Left cardiac atrium (tissue), 4 donors: ENCODE measurements around the gene CLEC2L. TPM values are rescaled to one million over a fixed set of nuclear protein-coding genes. Genes with fewer than 3 reads are reported as not detected.

Experiments used
- ATAC-seq, 2 donors: fragments of 200-7000 bp; cut with Tn5 transposase; one replicate each; pipeline ENCODE4 v1.9.1; 2020; ENCODE audit warnings: mild to moderate bottlenecking in 2 of 2, moderate library complexity in 2 of 2
- DNase-seq: peaks from one replicate; pipeline ENCODE4 v3.0.0-alpha.2; 2020
- intact Hi-C, 2 donors: fragments of 100-400 bp; cut with DNase I; formaldehyde crosslinking; loops; one replicate each; pipeline versions ENCODE4 v1.14.1 to v1.15.1; 2022 to 2023
- total RNA-seq, 2 donors: library from RNA; stranded (reverse); fragmentation: NEBNext Ultra II Directional; extraction: Animal tissue kit (Norgen Biotek cat#: 25700); gene quantifications; one replicate each; pipeline ENCODE4 v1.2.1, GENCODE V29; 2021
- donor health status: DM: no; HTN: yes; CAD: no.
- donor health status: DM: no; HTN: yes; CAD: no; lungs with severe emphysema.
- donor health status: DM: yes; HTN: yes; CAD: no.
- donor health status: Dilated cardiomyopathy.

The CLEC2L gene
- total RNA-seq, 2 donors from 2014 or later: 0.34 TPM; not detected in 1

DNA sequence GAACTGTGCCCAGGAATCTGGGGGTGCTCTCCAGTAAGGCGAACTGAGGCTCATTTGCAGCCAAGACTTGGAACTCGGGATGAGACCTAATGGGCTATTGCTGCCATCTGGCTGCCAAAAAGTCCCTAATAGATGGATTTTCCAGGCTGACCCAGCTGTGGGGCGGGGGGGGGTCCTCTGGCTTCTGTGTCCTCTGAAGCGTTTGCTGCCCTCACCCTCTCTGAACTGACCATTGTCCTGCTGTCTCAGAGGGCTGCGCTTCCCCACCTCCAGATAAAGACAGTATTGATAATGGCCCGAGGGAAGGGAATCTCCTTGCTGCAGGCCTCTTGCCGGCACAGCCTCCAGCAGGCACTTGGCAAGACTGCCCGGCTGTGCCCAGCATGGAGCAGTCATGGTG lies 46.6 kb downstream of the CLEC2L start:
- no peak for DNase-seq

DNA sequence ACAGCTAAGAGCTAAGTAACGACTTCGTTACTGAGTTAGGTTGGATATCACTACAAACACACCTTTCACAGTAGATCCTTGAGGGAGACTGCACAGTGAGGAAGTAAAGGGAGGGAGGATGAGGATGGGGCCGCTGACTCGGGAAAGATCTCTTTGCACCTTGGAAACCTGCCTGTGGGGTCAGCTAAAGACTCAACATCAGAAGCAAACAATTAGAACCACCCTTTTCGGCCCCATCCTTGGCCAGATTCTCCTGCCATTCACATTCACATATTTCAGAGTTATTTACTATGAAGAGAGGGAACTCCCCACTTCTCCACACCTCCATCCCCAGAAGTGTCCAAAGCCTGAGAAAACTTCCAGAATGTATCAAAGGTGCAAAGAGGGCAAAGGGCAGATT lies 47.1 kb downstream of the CLEC2L start:
- no peak for DNase-seq
- intact Hi-C loops: no loop called here
- ATAC-seq: no peak

More for the DNA sequence above, 46.6 kb downstream of the CLEC2L start:
- no peak for ATAC-seq
- intact Hi-C loops: no loop called here

DNA sequence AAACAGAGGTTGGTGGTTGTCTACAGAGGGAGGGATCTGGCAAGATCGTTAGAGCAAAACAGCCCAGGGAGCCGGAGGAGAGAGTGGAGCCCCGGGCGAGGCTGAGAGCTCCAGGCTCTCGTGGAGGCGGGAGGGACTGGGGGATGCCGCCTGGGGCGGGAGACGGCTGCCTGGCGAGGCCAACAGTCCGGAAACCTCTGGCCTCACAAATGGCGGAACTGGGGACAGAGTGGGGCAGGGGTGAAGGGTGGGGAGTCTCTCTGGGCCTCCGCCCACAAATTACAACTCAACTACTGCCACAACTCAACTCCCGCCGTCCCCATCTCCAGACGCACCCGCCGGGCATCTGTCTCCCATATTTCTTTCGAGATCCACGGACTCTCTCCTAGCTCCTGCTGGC lies 47.7 kb downstream of the CLEC2L start:
- DNase-seq (no peak), ATAC-seq (no peak)
- intact Hi-C loops: no loop called here

DNA sequence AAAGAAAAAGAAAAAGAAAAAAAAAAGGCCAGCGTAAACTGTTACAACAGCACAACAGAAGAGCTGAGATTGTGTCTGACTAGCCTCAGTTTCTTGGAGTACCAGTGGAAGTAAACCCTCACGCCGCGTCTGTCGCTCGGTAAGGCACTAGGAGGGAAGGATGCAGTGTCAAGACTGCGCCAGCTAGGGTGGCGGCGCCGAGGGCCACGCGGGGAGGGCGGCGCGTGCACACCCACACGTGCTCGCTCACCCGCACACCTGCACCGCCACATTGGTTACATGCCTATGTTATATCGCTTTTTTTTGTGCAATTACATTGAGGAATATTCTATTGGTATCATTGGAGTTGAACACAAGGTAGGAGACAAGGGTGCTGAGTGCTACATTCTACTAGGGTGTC lies 48.2 kb downstream of the CLEC2L start:
- intact Hi-C loops: no loop called here
- DNase-seq (no peak), ATAC-seq (no peak)

DNA sequence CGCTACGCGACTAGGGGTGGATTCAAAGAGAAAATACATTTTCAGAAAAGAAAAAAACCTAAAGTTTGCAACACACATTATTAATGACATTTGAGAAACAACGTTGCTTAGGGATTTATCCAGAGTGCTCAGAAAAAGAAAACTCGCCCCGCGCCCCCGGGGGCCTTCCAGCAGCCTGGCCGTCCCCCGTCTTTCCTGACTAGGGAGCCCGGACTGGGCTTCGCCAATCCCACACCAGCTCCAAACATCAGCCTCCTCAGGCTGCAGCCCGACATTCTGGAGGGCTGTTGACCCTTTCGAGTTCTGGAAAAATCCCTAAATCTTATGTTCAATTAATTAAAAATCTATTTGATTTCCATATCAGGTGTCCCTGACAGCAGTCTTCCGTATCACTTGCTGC lies 48.6 kb downstream of the CLEC2L start:
- intact Hi-C loops: no loop called here
- no peak for DNase-seq
- ATAC-seq: no peak

DNA sequence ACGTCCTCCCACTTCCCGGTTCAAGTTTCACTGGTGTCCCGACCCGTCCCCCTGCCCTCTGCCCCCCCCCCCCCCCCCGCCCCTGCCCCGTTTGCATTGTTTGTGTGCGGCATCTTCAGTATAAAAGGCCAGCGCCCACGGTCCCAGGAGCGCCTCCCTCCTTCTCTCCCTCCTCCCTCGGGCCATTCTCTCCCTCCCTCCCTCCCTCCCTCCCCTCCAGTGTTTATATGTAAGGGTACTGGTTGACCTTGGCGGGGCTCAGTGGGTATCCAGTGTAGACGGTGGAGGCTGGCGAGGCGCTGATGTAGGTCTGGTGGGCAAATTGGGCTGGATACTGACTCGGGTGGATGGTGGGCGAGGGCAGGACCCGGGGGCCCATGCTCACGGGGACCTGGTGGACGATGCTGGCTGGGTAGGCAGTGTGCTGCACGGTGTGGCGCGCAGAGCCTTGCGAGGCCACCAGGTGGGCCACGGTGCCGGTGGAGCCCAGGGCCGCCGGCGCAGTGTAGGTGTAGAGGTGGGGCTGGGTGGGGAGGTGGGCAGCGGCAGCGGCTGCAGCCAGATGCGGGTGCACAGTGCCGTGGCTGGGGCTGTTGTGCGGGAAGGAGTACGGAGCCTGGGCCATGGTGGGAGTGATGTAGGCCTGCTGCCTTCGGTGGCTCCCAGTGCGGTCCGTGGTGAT lies 49.4 kb downstream of the CLEC2L start:
- DNase-seq: no peak
- intact Hi-C loops: no loop called here
- no peak for ATAC-seq

DNA sequence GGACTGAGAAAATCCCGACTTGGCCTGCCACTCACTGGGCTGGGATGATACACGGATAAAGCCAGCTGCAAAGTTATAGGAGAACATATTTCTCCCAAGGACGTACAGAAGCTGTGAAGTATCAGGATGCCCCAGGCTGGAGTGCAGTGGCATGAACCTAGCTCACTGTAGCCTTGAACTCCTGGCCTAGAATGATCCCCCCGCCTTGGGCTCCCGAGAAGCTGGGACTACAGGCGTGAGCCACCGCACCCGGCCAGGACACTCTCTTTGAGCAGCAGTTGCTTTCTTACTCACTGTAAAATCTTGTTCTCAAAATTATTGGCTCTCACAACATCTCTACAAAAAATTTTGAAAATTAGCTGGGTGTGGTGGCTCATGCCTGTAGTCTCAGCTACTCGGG lies 50.4 kb downstream of the CLEC2L start:
- DNase-seq: no peak
- no peak for ATAC-seq
- intact Hi-C loops: no loop called here

DNA sequence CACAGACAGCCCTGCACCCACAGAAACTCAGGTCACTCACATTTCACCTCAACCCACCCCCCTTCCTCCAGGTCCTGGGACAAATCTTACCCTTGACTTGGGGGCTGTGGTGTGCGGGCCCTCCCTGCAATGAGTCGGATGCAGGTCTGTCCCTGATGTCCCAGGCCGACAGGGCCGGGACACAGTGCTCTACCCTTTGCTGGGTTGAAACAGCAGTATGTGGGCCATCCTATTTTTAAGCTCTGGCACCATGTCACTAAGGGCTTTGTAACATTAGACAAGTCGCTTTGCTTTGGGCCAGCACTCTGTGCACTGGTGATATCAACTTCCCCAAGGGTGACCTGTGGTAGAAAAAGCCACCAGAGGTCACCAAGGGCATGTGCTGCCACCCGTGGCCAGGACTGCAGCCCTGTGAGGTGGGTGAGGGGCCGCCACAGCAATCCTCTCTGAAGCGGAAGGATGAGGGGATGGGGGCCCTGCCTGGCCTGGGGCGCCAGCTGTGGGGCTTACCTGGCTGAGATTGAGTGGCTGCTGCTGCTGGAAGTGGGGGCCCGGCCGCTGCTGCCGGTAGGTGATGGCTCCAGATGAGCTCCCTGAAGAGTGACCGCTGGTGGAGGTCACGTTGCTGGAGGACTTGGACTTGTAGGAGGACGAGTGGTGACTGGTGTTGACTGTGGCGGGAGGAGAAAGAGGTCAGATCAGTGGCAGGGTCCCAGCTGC lies 51.3 kb downstream of the CLEC2L start:
- intact Hi-C loops: no loop called here
- DNase-seq (no peak), ATAC-seq (peak; percentile 45 to 76)

DNA sequence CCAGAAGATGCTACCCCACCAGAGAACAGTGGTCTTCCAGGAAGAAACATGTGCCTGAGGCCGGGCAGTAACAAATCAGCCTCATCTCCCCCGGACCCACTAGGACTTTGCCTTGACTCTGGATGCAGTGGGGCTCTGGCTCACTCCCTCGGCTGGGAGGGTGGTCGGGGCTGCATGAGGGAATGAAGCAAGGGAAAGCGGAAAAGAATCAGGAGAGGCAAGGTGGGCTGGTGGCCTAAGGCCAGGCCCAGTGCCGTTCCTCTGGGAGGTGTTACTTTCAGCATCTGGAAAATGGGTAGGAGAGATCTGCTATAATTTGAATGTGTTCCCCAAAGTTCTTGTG lies 51.8 kb downstream of the CLEC2L start:
- intact Hi-C loops: no loop called here
- ATAC-seq: no peak
- DNase-seq: no peak

DNA sequence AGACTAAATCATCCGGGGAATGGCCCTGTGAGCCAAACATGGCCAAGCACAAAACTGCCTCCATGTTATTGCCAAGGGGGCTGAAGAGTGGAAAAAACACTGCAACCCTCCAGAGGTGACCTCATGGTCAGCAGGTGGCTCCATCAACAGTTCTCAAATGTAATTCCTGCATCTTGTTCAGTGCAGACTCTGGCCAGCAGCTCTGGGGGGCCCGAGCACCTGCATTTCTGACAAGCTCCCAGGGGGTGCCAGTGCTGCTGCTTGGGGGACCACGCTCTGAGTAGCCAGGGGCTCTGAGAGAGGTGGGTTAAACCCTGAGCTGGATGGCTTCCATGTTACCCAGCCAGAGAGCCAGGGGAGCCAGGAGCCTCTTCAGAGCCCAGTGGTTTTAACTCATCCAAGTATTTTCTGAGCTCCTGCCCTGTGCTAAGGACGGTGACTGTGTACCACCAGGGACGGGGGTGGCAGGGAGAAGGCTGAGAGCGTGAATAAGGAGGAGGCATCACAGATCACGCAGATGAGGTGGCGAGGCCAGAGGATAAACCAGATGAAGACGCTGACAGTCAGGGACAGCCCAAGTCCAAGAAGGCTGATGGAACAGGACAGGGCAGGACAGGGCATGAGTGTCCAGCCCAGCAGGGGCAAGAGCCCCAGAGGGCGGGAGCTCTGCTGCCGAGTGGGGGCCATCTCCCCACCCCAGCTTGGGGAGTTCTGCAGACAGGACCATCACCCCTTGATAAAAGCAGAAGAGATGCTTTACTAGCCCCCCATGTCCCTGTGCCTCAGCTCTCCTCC lies 52.9 kb downstream of the CLEC2L start:
- intact Hi-C loops: no loop called here
- ATAC-seq: no peak
- DNase-seq: no peak

DNA sequence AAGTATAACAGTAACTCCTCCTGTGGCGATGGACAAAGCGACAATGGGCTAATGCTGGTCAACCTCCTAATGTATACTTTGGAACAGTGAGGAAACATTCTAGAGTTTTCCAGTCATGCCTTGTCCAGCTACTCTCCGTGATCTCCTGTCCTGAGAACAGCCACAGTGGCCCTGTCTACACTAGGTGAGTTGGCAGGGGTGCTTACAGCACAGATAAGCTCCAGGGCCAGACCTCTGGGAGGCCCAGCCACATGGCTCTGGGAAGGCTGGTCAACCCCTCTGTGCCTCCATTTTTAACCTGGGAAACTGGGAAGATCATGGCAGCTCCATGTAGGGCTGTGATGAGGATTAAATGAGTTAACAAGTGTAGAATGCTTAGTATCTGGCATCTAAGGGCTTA lies 57.0 kb downstream of the CLEC2L start:
- no peak for DNase-seq
- intact Hi-C loops: no loop called here
- no peak for ATAC-seq

DNA sequence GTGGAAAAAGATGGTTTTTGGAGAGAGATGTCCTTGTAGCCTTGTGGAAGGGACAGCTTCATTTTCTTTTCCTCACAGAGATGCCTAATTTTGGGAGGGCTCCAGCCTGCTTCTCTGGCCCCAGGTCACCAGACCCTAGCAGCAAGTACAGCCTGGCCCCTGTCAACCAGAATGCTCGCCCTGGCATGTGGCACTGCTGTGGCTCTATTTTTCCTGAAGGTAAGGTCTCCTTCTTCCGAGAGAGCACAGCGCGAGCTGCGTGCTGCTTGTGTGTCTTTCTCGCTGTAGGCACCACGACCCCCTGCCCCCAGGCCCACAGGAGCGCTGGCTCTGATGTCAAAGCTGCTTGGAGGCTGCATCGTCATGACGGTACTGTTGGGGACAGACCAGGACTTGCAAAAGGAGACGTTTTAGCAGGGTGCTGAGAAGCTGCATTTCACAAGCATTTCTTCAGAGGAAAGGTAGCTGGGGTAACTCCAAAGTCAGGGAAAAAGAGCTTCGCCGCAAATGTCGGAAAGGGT lies 58.7 kb downstream of the CLEC2L start:
- DNase-seq (no peak), ATAC-seq (no peak)
- intact Hi-C loops: no loop called here

DNA sequence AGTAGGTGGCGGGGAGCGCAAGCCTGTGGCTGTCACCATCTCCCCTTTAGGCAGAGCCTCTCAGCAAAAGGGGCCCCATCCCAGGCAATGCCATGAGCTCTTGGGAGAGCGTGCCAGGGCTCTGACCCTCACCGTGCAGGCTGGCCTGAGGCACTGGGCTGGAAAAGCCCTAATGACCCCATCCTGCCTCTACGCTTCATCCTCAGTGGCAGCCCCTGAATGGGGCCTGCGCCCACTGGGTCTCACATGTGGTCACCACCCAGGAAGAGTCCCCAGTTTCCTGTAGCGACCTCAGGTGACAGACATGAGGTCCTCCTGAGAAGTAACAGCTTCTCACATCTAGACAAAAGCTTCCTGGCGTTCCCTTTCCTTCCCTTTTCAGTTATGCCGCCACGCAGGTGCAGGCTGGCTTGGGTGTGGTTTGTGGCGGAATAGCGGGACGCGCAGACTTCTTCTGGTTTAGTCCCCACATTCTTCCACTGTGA lies 59.2 kb downstream of the CLEC2L start:
- ATAC-seq (no peak), DNase-seq (no peak)
- intact Hi-C loops: no loop called here

DNA sequence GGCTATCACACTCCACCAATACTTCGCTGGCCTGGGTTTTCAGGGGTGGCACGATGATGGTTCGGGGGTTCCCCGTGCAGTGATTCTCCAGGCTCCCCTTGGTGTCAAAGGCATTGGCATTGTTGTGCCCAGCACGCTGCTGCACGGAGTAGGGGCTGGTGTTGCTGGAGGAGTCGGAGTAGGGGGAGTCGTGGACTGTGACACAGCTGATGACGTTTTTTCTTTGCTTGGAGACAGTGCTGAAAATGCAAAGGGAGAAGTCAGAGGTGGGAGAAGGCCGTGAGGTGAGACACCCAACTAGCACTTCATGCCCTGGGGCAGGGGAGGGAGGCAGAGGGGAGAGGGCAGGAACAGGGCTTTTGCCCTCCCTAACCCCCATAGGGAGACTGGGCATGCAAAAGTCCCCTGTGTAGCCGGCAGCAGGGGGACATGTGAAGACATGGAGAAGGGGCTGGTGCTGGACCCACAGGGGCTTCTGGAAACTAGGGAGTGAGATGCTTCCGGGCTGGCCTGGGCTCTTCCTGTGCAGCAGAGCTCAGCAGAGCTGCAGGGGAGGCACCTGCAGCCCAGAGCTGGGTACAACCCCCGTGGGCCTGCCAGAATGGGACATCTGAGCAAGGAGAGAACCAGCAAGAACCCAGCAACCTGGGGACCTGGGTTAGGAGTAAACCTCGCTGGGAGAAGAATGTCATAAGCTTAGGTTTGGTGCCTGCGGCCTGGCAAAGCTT lies 60.5 kb downstream of the CLEC2L start:
- DNase-seq (no peak), ATAC-seq (no peak)
- intact Hi-C loops: no loop called here

DNA sequence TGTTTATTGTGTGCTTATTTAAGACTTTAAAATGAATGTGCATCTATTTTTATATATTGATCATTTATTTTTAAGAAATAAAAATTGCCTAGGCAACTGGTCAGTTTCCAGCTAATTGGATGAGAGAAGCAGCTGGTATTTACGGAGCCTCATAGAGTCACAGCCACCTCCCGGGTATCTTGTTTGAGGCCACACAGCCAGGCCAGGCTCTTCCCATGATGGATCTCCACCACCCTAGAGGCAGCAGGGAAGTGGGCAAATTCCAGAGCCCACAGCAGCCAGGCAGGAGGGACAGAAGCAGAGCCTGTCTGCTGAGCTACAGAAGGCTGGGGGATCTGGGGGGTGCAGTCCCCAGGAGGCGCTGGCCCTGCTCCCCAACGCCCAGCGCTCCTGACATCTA lies 61.6 kb downstream of the CLEC2L start:
- ATAC-seq: no peak
- intact Hi-C loops: no loop called here
- no peak for DNase-seq

DNA sequence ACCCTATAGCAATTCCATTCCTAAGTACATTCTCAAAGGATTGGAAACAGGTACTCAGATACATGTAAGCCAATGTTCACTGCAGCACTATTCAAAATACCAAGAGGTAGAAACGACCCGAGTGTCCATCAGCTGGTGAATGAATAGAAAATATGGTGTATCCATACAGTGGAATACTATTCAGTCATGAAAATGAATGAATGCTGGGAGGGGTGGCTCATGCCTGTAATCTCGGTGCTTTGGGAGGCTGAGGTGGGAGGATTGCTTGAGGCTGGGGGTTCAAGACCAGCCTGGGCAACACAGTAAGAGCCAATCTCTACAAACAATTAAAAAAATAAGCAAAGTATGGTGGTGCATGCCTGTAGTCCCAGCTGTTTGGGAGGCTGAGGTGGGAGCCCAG lies 62.8 kb downstream of the CLEC2L start:
- no peak for ATAC-seq
- intact Hi-C loops: no loop called here
- DNase-seq: no peak

DNA sequence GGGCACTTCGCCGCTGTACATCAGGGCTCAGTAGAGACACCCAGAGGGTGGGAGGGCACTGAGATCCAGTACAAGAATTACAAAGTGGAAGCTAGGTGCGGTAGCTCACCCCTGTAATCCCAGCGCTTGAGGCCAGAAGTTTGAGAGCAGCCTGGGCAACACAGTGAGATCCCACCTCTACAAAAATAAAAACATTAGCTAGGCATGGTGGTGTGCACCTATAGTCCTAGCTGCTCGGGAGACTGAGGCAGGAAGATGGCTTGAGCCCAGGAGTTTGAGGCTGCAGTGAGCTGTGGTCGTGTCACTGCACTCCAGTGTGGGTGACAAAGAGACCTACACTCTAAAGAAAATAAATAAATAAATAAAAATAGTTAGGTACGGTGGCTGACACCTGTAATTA lies 64.0 kb downstream of the CLEC2L start:
- no peak for ATAC-seq
- intact Hi-C loops: no loop called here
- no peak for DNase-seq

DNA sequence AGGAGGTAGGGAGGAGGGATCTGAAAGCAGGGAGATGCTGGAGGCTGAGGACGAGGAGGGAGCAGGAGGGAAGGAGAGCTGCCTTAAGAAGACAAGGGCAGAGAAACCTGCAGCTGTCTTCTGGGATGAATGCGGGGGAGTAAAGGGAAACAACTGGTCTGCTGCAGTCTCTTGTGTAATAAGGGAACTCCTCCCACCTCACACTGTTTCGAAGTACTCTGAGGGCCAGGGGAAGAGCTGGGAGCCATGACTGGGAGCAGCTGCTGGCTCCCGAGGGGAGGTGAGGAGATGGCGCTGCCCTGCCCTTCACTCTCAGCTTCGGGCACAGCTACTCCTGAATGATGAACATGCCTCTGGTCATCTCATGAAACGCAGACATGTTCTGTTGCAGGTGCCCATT lies 65.1 kb downstream of the CLEC2L start:
- intact Hi-C loops: no loop called here

DNA sequence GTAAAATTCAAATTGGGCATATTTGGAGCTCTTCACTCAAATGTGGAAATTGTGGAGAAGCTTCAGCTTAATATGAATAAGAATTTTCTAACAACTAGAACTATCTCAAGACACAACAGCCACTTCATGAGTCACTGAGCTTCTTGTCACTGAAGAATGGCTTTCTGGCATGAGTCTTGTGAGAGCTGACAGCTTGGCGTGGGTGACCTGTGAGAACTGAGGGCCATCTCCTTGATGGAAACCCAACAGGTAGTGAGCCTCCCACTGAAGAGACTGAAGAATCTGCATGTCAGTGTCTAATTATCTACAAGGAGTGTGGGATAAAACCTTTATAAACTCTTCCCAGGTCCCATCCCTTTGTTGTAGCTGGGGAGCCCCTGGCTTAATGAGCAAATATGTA lies 66.0 kb downstream of the CLEC2L start:
- intact Hi-C loops: no loop called here
- ATAC-seq (no peak), DNase-seq (no peak)

More for the DNA sequence above, 65.1 kb downstream of the CLEC2L start:
- peak; percentile 69 to 87 for ATAC-seq
- DNase-seq: no peak
